AG10803 (cell line): ENCODE measurements around the gene PRMT5.

Source experiments
- DNase-seq: peaks from one replicate; pipeline ENCODE4 v3.0.0; 2010; ENCODE audit warnings: low read depth
- H3K4me3 ChIP-seq: 2 replicates; pipeline ENCODE4 v1.5.1; 2011; ENCODE audit warnings: mild to moderate bottlenecking, low read length, control low read depth
- CTCF ChIP-seq: conservative IDR thresholded peaks from 2 replicates; pipeline ENCODE4 v1.5.1; 2011; ENCODE audit warnings: mild to moderate bottlenecking, low read length, control low read depth, inconsistent platforms

Gene PRMT5

GRCh38 chr14:22883173-22883976 is 45.8 kb downstream of the PRMT5 start, which contains the start of gene REM2:
Gene REM2 (plus strand): TSS chr14:22883222. CDS start chr14:22883288, 66 bp downstream.
- DNase-seq, result no peak
- H3K4me3 ChIP-seq, result no peak within 1 kb of the TSS
- TF ChIP-seq CTCF, result no peak

- DNase-seq, result peak; percentile 18
- TF ChIP-seq CTCF, result no peak
- no peak overlapping the region for H3K4me3 ChIP-seq
Measured at GRCh38 chr14:22882529-22883172, 46.5 kb downstream of the PRMT5 start.

GRCh38 chr14:22882064-22882463 is 47.1 kb downstream of the PRMT5 start:
- DNase-seq, result no peak
- H3K4me3 ChIP-seq, result no peak overlapping the region
- no peak for TF ChIP-seq CTCF

- no peak for DNase-seq
- H3K4me3 ChIP-seq, result no peak overlapping the region
- TF ChIP-seq CTCF, result no peak
Measured at GRCh38 chr14:22878271-22879246, 50.6 kb downstream of the PRMT5 start.

- H3K4me3 ChIP-seq, result no peak overlapping the region
- no peak for DNase-seq
- TF ChIP-seq CTCF, result no peak
Measured at GRCh38 chr14:22877000-22877501, 52.1 kb downstream of the PRMT5 start.

GRCh38 chr14:22875748-22876319 is 53.3 kb downstream of the PRMT5 start:
- no peak for DNase-seq
- no peak for TF ChIP-seq CTCF
- no peak overlapping the region for H3K4me3 ChIP-seq
